KOPT-K1 (cell line): Measurements from ENCODE around the gene ARFGEF3.

Experiments used
- H3K27ac ChIP-seq: fragments of 200-600 bp; sonication (generic); 2 replicates; pipeline ENCODE4 v1.5.1; 2016; ENCODE audit warnings: antibody characterized with exemption, mild to moderate bottlenecking, low read depth, low read length; ENCODE audit not compliant: poor library complexity, severe bottlenecking
- H3K36me3 ChIP-seq: fragments of 200-600 bp; sonication (generic); 2 replicates; pipeline ENCODE4 v1.5.1; 2017; ENCODE audit warnings: antibody characterized with exemption, mild to moderate bottlenecking, low read length, moderate library complexity; ENCODE audit not compliant: insufficient read depth
- H3K9me3 ChIP-seq: fragments of 200-600 bp; sonication (generic); 2 replicates; pipeline ENCODE4 v1.5.1; 2017; ENCODE audit warnings: antibody characterized with exemption, low read length, mild to moderate bottlenecking; ENCODE audit not compliant: insufficient read depth, poor library complexity, severe bottlenecking

ARFGEF3 gene

GRCh38 chr6:138215093-138215782 lies 53.5 kb downstream of the ARFGEF3 start:
- H3K27ac ChIP-seq, result no peak overlapping the region
- H3K36me3 ChIP-seq, result no peaks in the 10 kb centered on the region
- H3K9me3 ChIP-seq, result no peaks in the 10 kb centered on the region

- H3K9me3 ChIP-seq, result no peaks in the 10 kb centered on the region
- no peaks in the 10 kb centered on the region for H3K36me3 ChIP-seq
- no peak within 1 kb of the TSS for H3K27ac ChIP-seq
Observed at GRCh38 chr6:138218449-138218848, 56.7 kb downstream of the ARFGEF3 start, which contains the start of gene PBOV1. PBOV1 (minus strand) TSS chr6:138218491; CDS start chr6:138218395, 96 bp downstream.

GRCh38 chr6:138219398-138219797 lies 57.7 kb downstream of the ARFGEF3 start:
- H3K27ac ChIP-seq, result no peak overlapping the region

GRCh38 chr6:138219901-138220300 lies 58.2 kb downstream of the ARFGEF3 start:
- no peaks in the 10 kb centered on the region for H3K36me3 ChIP-seq
- H3K27ac ChIP-seq, result no peak overlapping the region
- H3K9me3 ChIP-seq, result no peaks in the 10 kb centered on the region

More at GRCh38 chr6:138219398-138219797, 57.7 kb downstream of the ARFGEF3 start:
- Histone ChIP-seq H3K9me3 (no peaks in the 10 kb centered on the region), H3K36me3 (no peaks in the 10 kb centered on the region)

GRCh38 chr6:138222901-138223546 lies 61.3 kb downstream of the ARFGEF3 start:
- H3K9me3 ChIP-seq, result no peaks in the 10 kb centered on the region
- H3K27ac ChIP-seq, result no peak overlapping the region
- H3K36me3 ChIP-seq, result no peaks in the 10 kb centered on the region

GRCh38 chr6:138225953-138226352 lies 64.2 kb downstream of the ARFGEF3 start:
- H3K27ac ChIP-seq, result no peak overlapping the region
- no peaks in the 10 kb centered on the region for H3K9me3 ChIP-seq
- H3K36me3 ChIP-seq, result no peaks in the 10 kb centered on the region

GRCh38 chr6:138226700-138227315 lies 65.1 kb downstream of the ARFGEF3 start:
- Histone ChIP-seq H3K27ac (no peak overlapping the region), H3K36me3 (no peaks in the 10 kb centered on the region)

GRCh38 chr6:138227316-138227781 lies 65.6 kb downstream of the ARFGEF3 start:
- no peaks in the 10 kb centered on the region for H3K36me3 ChIP-seq
- no peak overlapping the region for H3K27ac ChIP-seq
- no peaks in the 10 kb centered on the region for H3K9me3 ChIP-seq

More at GRCh38 chr6:138226700-138227315, 65.1 kb downstream of the ARFGEF3 start:
- no peaks in the 10 kb centered on the region for H3K9me3 ChIP-seq

GRCh38 chr6:138229072-138229471 lies 67.3 kb downstream of the ARFGEF3 start:
- H3K36me3 ChIP-seq, result no peaks in the 10 kb centered on the region
- H3K27ac ChIP-seq, result no peak overlapping the region
- no peaks in the 10 kb centered on the region for H3K9me3 ChIP-seq

- Histone ChIP-seq H3K36me3 (no peaks in the 10 kb centered on the region), H3K27ac (no peak overlapping the region), H3K9me3 (no peaks in the 10 kb centered on the region)
Observed at GRCh38 chr6:138229663-138230179, 68.0 kb downstream of the ARFGEF3 start.

GRCh38 chr6:138230221-138230620 lies 68.5 kb downstream of the ARFGEF3 start:
- H3K27ac ChIP-seq, result no peak overlapping the region
- no peaks in the 10 kb centered on the region for H3K9me3 ChIP-seq
- no peaks in the 10 kb centered on the region for H3K36me3 ChIP-seq

- Histone ChIP-seq H3K27ac (no peak overlapping the region), H3K9me3 (no peaks in the 10 kb centered on the region), H3K36me3 (no peaks in the 10 kb centered on the region)
Observed at GRCh38 chr6:138230759-138231380, 69.1 kb downstream of the ARFGEF3 start.

- Histone ChIP-seq H3K36me3 (no peaks in the 10 kb centered on the region), H3K27ac (no peak overlapping the region), H3K9me3 (no peaks in the 10 kb centered on the region)
Observed at GRCh38 chr6:138231381-138231886, 69.7 kb downstream of the ARFGEF3 start.

- Histone ChIP-seq H3K36me3 (no peaks in the 10 kb centered on the region), H3K27ac (no peak overlapping the region), H3K9me3 (no peaks in the 10 kb centered on the region)
Observed at GRCh38 chr6:138234363-138234762, 72.6 kb downstream of the ARFGEF3 start.

- no peaks in the 10 kb centered on the region for H3K9me3 ChIP-seq
- H3K27ac ChIP-seq, result no peak overlapping the region
- no peaks in the 10 kb centered on the region for H3K36me3 ChIP-seq
Observed at GRCh38 chr6:138235205-138235604, 73.5 kb downstream of the ARFGEF3 start.
